H1 (cell line): ENCODE results near the gene GPATCH2L. TPM values are rescaled to one million over a fixed set of nuclear protein-coding genes. Genes with fewer than 3 reads are reported as not detected.

Source experiments
- CTCF ChIA-PET: fragments of 300-600 bp; sonication (Branson Sonifier 250); formaldehyde crosslinking; loops from one replicate; lab custom pipeline; 2021; ENCODE audit not compliant: partially characterized antibody; lab: Charles Lee
- POLR2A ChIA-PET: fragments of 300-600 bp; sonication (Branson Sonifier 250); formaldehyde crosslinking; loops from one replicate; lab custom pipeline; 2021; ENCODE audit warnings: inconsistent platforms; ENCODE audit not compliant: partially characterized antibody; lab: Charles Lee
- DNase-seq, 2 experiments: peaks; one replicate each; pipeline versions ENCODE4 v3.0.0 to v3.0.0-alpha.2; 2010 to 2022; ENCODE audit warnings: low spot score in 2 of 2, low read depth in 1 of 2, mixed read lengths in 1 of 2
- FAIRE-seq: peaks from 2 replicates; lab custom pipeline; 2011; peaks lifted over from hg19 to GRCh38; lab: Jason Lieb, UNC
- H2AFZ ChIP-seq: 2 replicates; pipeline ENCODE4 v1.8.1; 2012; ENCODE audit warnings: low read length, inconsistent platforms
- H2AK5ac ChIP-seq: 2 replicates; pipeline ENCODE4 v1.6.1; 2013; ENCODE audit warnings: low read depth, low read length
- H2BK120ac ChIP-seq: replicated peaks from 2 replicates; pipeline ENCODE3; 2013; ENCODE audit warnings: low read depth, low read length, inconsistent platforms
- H2BK12ac ChIP-seq: 2 replicates; pipeline ENCODE4 v1.6.1; 2013; ENCODE audit warnings: low read depth, low read length
- H2BK15ac ChIP-seq: 2 replicates; pipeline ENCODE4 v1.6.1; 2013; ENCODE audit warnings: low read length
- H2BK20ac ChIP-seq: 2 replicates; pipeline ENCODE4 v1.6.1; 2013; ENCODE audit warnings: low read length
- H2BK5ac ChIP-seq: 2 replicates; pipeline ENCODE4 v1.6.1; 2013; ENCODE audit warnings: low read depth, low read length
- H3K14ac ChIP-seq: 2 replicates; pipeline ENCODE4 v1.6.1; 2013; ENCODE audit warnings: inconsistent platforms; ENCODE audit not compliant: insufficient read length
- H3K18ac ChIP-seq: 2 replicates; pipeline ENCODE4 v1.6.1; 2013; ENCODE audit warnings: low read length; ENCODE audit errors: extremely low read depth
- H3K23ac ChIP-seq: 2 replicates; pipeline ENCODE4 v1.6.1; 2013; ENCODE audit warnings: inconsistent platforms; ENCODE audit not compliant: insufficient read length
- H3K23me2 ChIP-seq: 2 replicates; pipeline ENCODE4 v1.6.1; 2013; ENCODE audit warnings: low read depth, low read length
- H3K27ac ChIP-seq: 2 replicates; pipeline ENCODE4 v1.6.1; 2011; ENCODE audit warnings: low read depth, low read length, inconsistent platforms
- H3K27me3 ChIP-seq, 4 experiments: replicated peaks in 1 of 4; 1 replicate in 1 of 4; 2 replicates in 3 of 4; pipeline versions ENCODE4 v1.6.1 to v1.8.1; 2011 to 2013; ENCODE audit warnings: low read length in 3 of 4, mild to moderate bottlenecking in 3 of 4, inconsistent platforms in 2 of 4, mixed read lengths in 2 of 4, moderate library complexity in 1 of 4; ENCODE audit not compliant: control insufficient read depth in 3 of 4, insufficient read depth in 3 of 4; ENCODE audit errors: extremely low read depth in 1 of 4
- H3K36me3 ChIP-seq, 4 experiments: 2 replicates each; pipeline versions ENCODE4 v1.6.1 to v1.8.1; 2011 to 2013; ENCODE audit warnings: mild to moderate bottlenecking in 4 of 4, low read length in 3 of 4, moderate library complexity in 2 of 4, control low read depth in 1 of 4, inconsistent platforms in 1 of 4; ENCODE audit not compliant: insufficient read depth in 4 of 4, control insufficient read depth in 2 of 4
- H3K4ac ChIP-seq: replicated peaks from 2 replicates; pipeline ENCODE3; 2013; ENCODE audit warnings: low read length, low read depth, mixed read lengths, inconsistent platforms; ENCODE audit not compliant: insufficient read length
- H3K4me1 ChIP-seq, 4 experiments: replicated peaks in 1 of 4; 1 replicate in 1 of 4; 2 replicates in 3 of 4; pipeline versions ENCODE4 v1.6.1 to v1.8.1; 2011 to 2013; ENCODE audit warnings: low read length in 3 of 4, inconsistent platforms in 2 of 4, mixed read lengths in 1 of 4; ENCODE audit not compliant: insufficient read depth in 4 of 4, control insufficient read depth in 3 of 4
- H3K4me2 ChIP-seq, 2 experiments: 2 replicates each; pipeline versions ENCODE4 v1.6.1 to v1.8.1; 2011 to 2013; ENCODE audit warnings: low read depth in 2 of 2, low read length in 2 of 2, control low read depth in 1 of 2, inconsistent platforms in 1 of 2, mild to moderate bottlenecking in 1 of 2; ENCODE audit not compliant: insufficient read depth in 1 of 2
- H3K4me3 ChIP-seq, 4 experiments: fragments of 200-600, 300-600 bp in 1 of 4; sonication (generic), shearing (Covaris generic), sonication (Bioruptor Twin) in 1 of 4; 2 replicates each; pipeline versions ENCODE4 v1.5.1 to v1.8.1; 2011 to 2016; ENCODE audit warnings: low read length in 4 of 4, low read depth in 3 of 4, control low read depth in 2 of 4, inconsistent platforms in 2 of 4, mild to moderate bottlenecking in 2 of 4, mixed read lengths in 1 of 4, moderate library complexity in 1 of 4; ENCODE audit not compliant: insufficient read depth in 2 of 4; ENCODE audit errors: extremely low read depth in 1 of 4
- H3K56ac ChIP-seq: replicated peaks from 2 replicates; pipeline ENCODE3; 2013; ENCODE audit warnings: low read depth, mild to moderate bottlenecking, mixed read lengths, low read length, inconsistent platforms; ENCODE audit not compliant: insufficient read length
- H3K79me1 ChIP-seq: 2 replicates; pipeline ENCODE4 v1.6.1; 2013; ENCODE audit warnings: low read depth, low read length, control low read depth
- H3K79me2 ChIP-seq, 2 experiments: 2 replicates each; pipeline versions ENCODE4 v1.6.1 to v1.8.1; 2012 to 2013; ENCODE audit warnings: low read length in 2 of 2, mild to moderate bottlenecking in 2 of 2, inconsistent platforms in 1 of 2; ENCODE audit not compliant: insufficient read depth in 2 of 2, control insufficient read depth in 1 of 2
- H3K9ac ChIP-seq, 4 experiments: replicated peaks in 1 of 4; 1 replicate in 1 of 4; 2 replicates in 3 of 4; pipeline versions ENCODE4 v1.6.1 to v1.8.1; 2011 to 2013; ENCODE audit warnings: low read depth in 3 of 4, low read length in 3 of 4, control low read depth in 2 of 4, mild to moderate bottlenecking in 2 of 4, moderate library complexity in 2 of 4, inconsistent platforms in 1 of 4; ENCODE audit errors: extremely low read depth in 1 of 4
- H3K9me3 ChIP-seq, 2 experiments: 2 replicates each; pipeline versions ENCODE4 v1.6.1 to v1.8.1; 2012 to 2013; ENCODE audit warnings: mild to moderate bottlenecking in 2 of 2, moderate library complexity in 2 of 2, control low read depth in 1 of 2, inconsistent platforms in 1 of 2, low read depth in 1 of 2, low read length in 1 of 2, mixed read lengths in 1 of 2; ENCODE audit not compliant: insufficient read depth in 2 of 2
- H4K20me1 ChIP-seq, 2 experiments: replicated peaks in 1 of 2; 2 replicates each; pipeline versions ENCODE3 to v1.8.1; 2011 to 2013; ENCODE audit warnings: inconsistent platforms in 2 of 2, low read length in 2 of 2, mild to moderate bottlenecking in 1 of 2; ENCODE audit not compliant: insufficient read depth in 2 of 2, control insufficient read depth in 1 of 2
- H4K5ac ChIP-seq: 2 replicates; pipeline ENCODE4 v1.6.1; 2013; ENCODE audit warnings: low read length, low read depth, mixed read lengths, inconsistent platforms; ENCODE audit not compliant: insufficient read length
- H4K8ac ChIP-seq: 2 replicates; pipeline ENCODE4 v1.8.0; 2013; ENCODE audit warnings: mild to moderate bottlenecking, moderate library complexity, low read length, inconsistent platforms; ENCODE audit not compliant: insufficient read depth; ENCODE audit errors: extremely low read depth
- H4K91ac ChIP-seq: replicated peaks from 2 replicates; pipeline ENCODE3; 2013; ENCODE audit warnings: low read length, mixed read lengths, inconsistent platforms; ENCODE audit not compliant: insufficient read length
- BRCA1 ChIP-seq: IDR thresholded peaks from 2 replicates; pipeline ENCODE4 v1.6.1; 2012; ENCODE audit warnings: low read depth, low read length, improper control_type of control experiment
- CHD2 ChIP-seq: IDR thresholded peaks from 2 replicates; pipeline ENCODE4 v1.6.1; 2012; ENCODE audit warnings: low read length, improper control_type of control experiment
- FOSL1 ChIP-seq: IDR thresholded peaks from 2 replicates; pipeline ENCODE4 v1.6.1; 2011; ENCODE audit warnings: mild to moderate bottlenecking, low read depth, low read length, moderate library complexity; ENCODE audit not compliant: insufficient read depth
- NRF1 ChIP-seq: IDR thresholded peaks from 2 replicates; pipeline ENCODE4 v1.6.1; 2011; ENCODE audit warnings: mild to moderate bottlenecking, low read depth, low read length, improper control_type of control experiment
- TAF1 ChIP-seq: IDR thresholded peaks from 2 replicates; pipeline ENCODE4 v1.6.1; 2011; ENCODE audit warnings: mild to moderate bottlenecking, low read depth, low read length
- ZNF274 ChIP-seq: IDR thresholded peaks from 2 replicates; pipeline ENCODE4 v1.7.0; 2012; ENCODE audit warnings: low read length, borderline replicate concordance; ENCODE audit errors: extremely low read depth
- WGBS, 2 experiments: shearing (Covaris generic) in 1 of 2; methylation state at CpG; one replicate each; pipeline versions ENCODE4 v1.1.6 to v1.1.7; 2013 to 2015; ENCODE audit warnings: low lambda C conversion rate in 2 of 2, mixed read lengths in 2 of 2, inconsistent platforms in 1 of 2, low coverage in 1 of 2, missing lambda C conversion rate in 1 of 2; ENCODE audit not compliant: insufficient replicate concordance in 2 of 2, insufficient coverage in 1 of 2, insufficient read length in 1 of 2; ENCODE audit errors: extremely low coverage in 1 of 2, missing lambda C conversion rate in 1 of 2; 5-methylcytosine and 5-hydroxymethylcytosine counted together
- polyA plus RNA-seq, 7 experiments: library from polyadenylated mRNA; depleted of rRNA in 3 of 7; stranded (reverse) in 5 of 7; unstranded in 2 of 7; fragments of >200 nt in 5 of 7; fragments of 200-250 nt in 2 of 7; gene quantifications; 1 replicate in 5 of 7; 2 replicates in 1 of 7; 4 replicates in 1 of 7; pipeline versions ENCODE4 v1.2.1 to v1.2.3, GENCODE V29; 2011 to 2013; ENCODE audit warnings: missing spikeins in 2 of 7, mixed read lengths in 2 of 7
- total RNA-seq: library from RNA; stranded (reverse); fragmentation: NEBNext Ultra II Directional; extraction: Animal tissue kit (Norgen Biotek cat#: 25700); gene quantifications from 2 replicates; pipeline ENCODE4 v1.2.1, GENCODE V29; 2021

Gene GPATCH2L
- total and polyA plus RNA-seq, 2 of the 8 experiments (the other 6 are each of a cell fraction or from before 2014, with no cell fraction given) = 26.0 to 54.9 TPM

GRCh38 chr14:76262641-76263040 is 110.9 kb downstream of the GPATCH2L start:
- Histone ChIP-seq H4K91ac (no peak overlapping the region), H3K4me3 (no peak overlapping the region), H2AK5ac (no peak overlapping the region), H4K20me1 (no peaks in the 10 kb centered on the region), H3K9ac (no peak overlapping the region), H3K4me2 (no peak overlapping the region), H3K18ac (no peak overlapping the region), H4K8ac (no peak overlapping the region), H2BK12ac (no peak overlapping the region), H3K4ac (no peak overlapping the region), H4K5ac (no peak overlapping the region), H3K56ac (no peak overlapping the region), H3K14ac (no peak overlapping the region), H3K4me1 (peaks cover 0 to 4% (median 3%) of the 10 kb centered on the region in 4 experiments; a peak in 5 of 7 replicates), H3K27me3 (no peaks in the 10 kb centered on the region), H2BK120ac (no peak overlapping the region), H3K23me2 (no peaks in the 10 kb centered on the region), H3K79me2 (no peaks in the 10 kb centered on the region), H3K23ac (no peak overlapping the region), H3K79me1 (no peaks in the 10 kb centered on the region), H2BK20ac (no peak overlapping the region), H3K27ac (no peak overlapping the region), H2BK15ac (no peak overlapping the region), H3K36me3 (no peaks in the 10 kb centered on the region), H2BK5ac (no peak overlapping the region), H3K9me3 (no peaks in the 10 kb centered on the region), H2AFZ (no peak overlapping the region)
- ChIA-PET CTCF (no interaction called here), POLR2A (no interaction called here)
- DNase-seq (no peak), FAIRE-seq (no peak)
- 86% methylated on average over 5 of the region's 5 CpGs; no CpG with 5 or more reads in 1 of the 2 experiments for WGBS, 2 experiments
- TF ChIP-seq NRF1 (no peak), FOSL1 (no peak), CHD2 (no peak), BRCA1 (no peak), ZNF274 (no peak), TAF1 (no peak)
